Cardiac muscle cell (in vitro differentiated cells and primary cell): ENCODE data around the gene PRR20G. TPM values are rescaled to one million over a fixed set of nuclear protein-coding genes. Genes with fewer than 3 reads are reported as not detected.

Source experiments
- DNase-seq, 2 donors: peaks; one replicate each; pipeline versions ENCODE4 v3.0.0 to v3.0.0-alpha.2; 2010 to 2017; ENCODE audit warnings: low read depth in 1 of 2, low spot score in 1 of 2
- H3K27ac ChIP-seq: fragments of 200-600 bp; sonication (generic); 2 replicates; pipeline ENCODE4 v1.5.1; 2016
- H3K27me3 ChIP-seq: fragments of 200-600 bp; sonication (generic); 2 replicates; pipeline ENCODE4 v1.6.0; 2016; ENCODE audit warnings: control low read depth
- H3K36me3 ChIP-seq: fragments of 200-600 bp; sonication (generic); 2 replicates; pipeline ENCODE4 v1.5.1; 2016; ENCODE audit warnings: control low read depth
- H3K4me1 ChIP-seq: fragments of 200-600 bp; sonication (generic); 2 replicates; pipeline ENCODE4 v1.8.1; 2017; ENCODE audit warnings: low read depth, mild to moderate bottlenecking, mixed run types
- H3K4me3 ChIP-seq: fragments of 200-600 bp; sonication (generic); 2 replicates; pipeline ENCODE4 v1.5.1; 2016; ENCODE audit warnings: mild to moderate bottlenecking
- H3K9me3 ChIP-seq: fragments of 200-600 bp; sonication (generic); 2 replicates; pipeline ENCODE4 v1.5.1; 2017; ENCODE audit warnings: low read depth, mild to moderate bottlenecking, control low read depth
- CTCF ChIP-seq: IDR thresholded peaks from 2 replicates; pipeline ENCODE4 v1.5.1; 2012; ENCODE audit warnings: low read depth, mild to moderate bottlenecking, low read length
- polyA plus RNA-seq: library from polyadenylated mRNA; unstranded; fragments of >200 nt; fragmentation: Nextera tagmentation; extraction: Ambion mirVana; gene quantifications from 2 replicates; pipeline ENCODE4 v1.2.1, GENCODE V29; 2016
- total RNA-seq: library from RNA; depleted of rRNA; stranded (reverse); fragments of >200 nt; gene quantifications from 2 replicates; pipeline ENCODE4 v1.2.3, GENCODE V29; 2016

The PRR20G gene
- total and polyA plus RNA-seq, 2 experiments from 2014 or later: not detected

GRCh38 chr3:127273206-127273605 is 14.6 kb downstream of the PRR20G start:
- Histone ChIP-seq H3K27ac (no peak overlapping the region), H3K4me1 (no peaks in the 10 kb centered on the region), H3K27me3 (no peaks in the 10 kb centered on the region), H3K36me3 (no peaks in the 10 kb centered on the region), H3K4me3 (no peak overlapping the region), H3K9me3 (no peaks in the 10 kb centered on the region)
- TF ChIP-seq CTCF: no peak
- no peak for DNase-seq

GRCh38 chr3:127266186-127266585 is 21.7 kb downstream of the PRR20G start:
- H3K4me3 ChIP-seq: no peak overlapping the region
- no peaks in the 10 kb centered on the region for H3K27me3 ChIP-seq
- no peaks in the 10 kb centered on the region for H3K9me3 ChIP-seq
- DNase-seq: no peak
- no peaks in the 10 kb centered on the region for H3K36me3 ChIP-seq
- TF ChIP-seq CTCF: no peak
- H3K4me1 ChIP-seq: no peaks in the 10 kb centered on the region
- no peak overlapping the region for H3K27ac ChIP-seq

- H3K4me3 ChIP-seq: no peak overlapping the region
- no peak for DNase-seq
- H3K4me1 ChIP-seq: no peaks in the 10 kb centered on the region
- H3K27me3 ChIP-seq: no peaks in the 10 kb centered on the region
- H3K27ac ChIP-seq: no peak overlapping the region
- H3K9me3 ChIP-seq: no peaks in the 10 kb centered on the region
- no peaks in the 10 kb centered on the region for H3K36me3 ChIP-seq
- no peak for TF ChIP-seq CTCF
Measured at GRCh38 chr3:127265581-127265981, 22.3 kb downstream of the PRR20G start.

GRCh38 chr3:127264794-127265514 is 22.9 kb downstream of the PRR20G start:
- Histone ChIP-seq H3K36me3 (no peaks in the 10 kb centered on the region), H3K27ac (no peak overlapping the region), H3K4me1 (no peaks in the 10 kb centered on the region), H3K4me3 (no peak overlapping the region), H3K27me3 (no peaks in the 10 kb centered on the region), H3K9me3 (no peaks in the 10 kb centered on the region)
- no peak for TF ChIP-seq CTCF
- no peak for DNase-seq

GRCh38 chr3:127264292-127264691 is 23.6 kb downstream of the PRR20G start:
- Histone ChIP-seq H3K36me3 (no peaks in the 10 kb centered on the region), H3K4me1 (no peaks in the 10 kb centered on the region), H3K9me3 (no peaks in the 10 kb centered on the region), H3K4me3 (no peak overlapping the region), H3K27ac (no peak overlapping the region), H3K27me3 (no peaks in the 10 kb centered on the region)
- peak in 1 of 2 donors; percentile 3 for DNase-seq
- TF ChIP-seq CTCF: no peak
